CD4-positive, alpha-beta T cell treated with Interleukin-10 for 1 hour (primary cell): ENCODE data around the gene SERPINA1.

Experiments used
- DNase-seq: peaks from one replicate; pipeline ENCODE4 v3.0.0-alpha.2; 2020

Gene SERPINA1

GRCh38 chr14:94345344-94346064, 42.9 kb downstream of the SERPINA1 start:
- no peak for DNase-seq

- DNase-seq, result no peak
Observed at GRCh38 chr14:94344389-94344788, 44.0 kb downstream of the SERPINA1 start.

GRCh38 chr14:94343238-94344005, 45.0 kb downstream of the SERPINA1 start:
- DNase-seq, result no peak

- DNase-seq, result no peak
Observed at GRCh38 chr14:94342334-94342934, 46.0 kb downstream of the SERPINA1 start.

- DNase-seq, result no peak
Observed at GRCh38 chr14:94341656-94342333, 46.6 kb downstream of the SERPINA1 start.

GRCh38 chr14:94340533-94340932, 47.9 kb downstream of the SERPINA1 start:
- no peak for DNase-seq

- DNase-seq, result no peak
Observed at GRCh38 chr14:94338023-94338422, 50.4 kb downstream of the SERPINA1 start.

GRCh38 chr14:94337274-94337673, 51.1 kb downstream of the SERPINA1 start:
- DNase-seq, result no peak

- no peak for DNase-seq
Observed at GRCh38 chr14:94334872-94335271, 53.5 kb downstream of the SERPINA1 start.

GRCh38 chr14:94332587-94332986, 55.8 kb downstream of the SERPINA1 start:
- no peak for DNase-seq

GRCh38 chr14:94332063-94332583, 56.3 kb downstream of the SERPINA1 start:
- DNase-seq, result no peak

GRCh38 chr14:94331462-94331861, 56.9 kb downstream of the SERPINA1 start:
- no peak for DNase-seq

GRCh38 chr14:94330857-94331256, 57.5 kb downstream of the SERPINA1 start:
- DNase-seq, result no peak

GRCh38 chr14:94330432-94330831, 58.0 kb downstream of the SERPINA1 start:
- DNase-seq, result no peak

GRCh38 chr14:94329857-94330256, 58.5 kb downstream of the SERPINA1 start:
- DNase-seq, result no peak

- no peak for DNase-seq
Observed at GRCh38 chr14:94328196-94328595, 60.2 kb downstream of the SERPINA1 start.
